ENCODE data around the gene SLC5A11.

SLC5A11 gene

DNA sequence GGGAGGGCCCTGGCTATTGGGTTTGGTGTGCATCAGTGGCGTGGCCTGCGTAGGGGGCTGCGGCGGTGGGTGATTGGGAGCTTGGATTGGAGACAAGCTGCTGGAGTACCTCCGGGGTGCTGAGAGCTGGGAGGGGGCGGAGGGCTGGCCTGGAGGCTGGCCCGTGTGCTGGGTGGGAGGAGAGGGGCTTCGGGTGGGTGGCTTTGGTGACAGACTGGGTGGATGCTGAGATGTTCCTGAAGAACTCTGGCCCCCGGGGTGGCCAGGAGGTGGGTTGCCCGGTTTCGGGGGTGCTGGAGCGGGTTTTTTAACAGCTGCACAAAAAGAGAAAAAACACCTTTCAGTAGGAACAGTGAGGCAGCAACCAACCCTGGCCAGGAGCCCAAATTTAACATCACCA, 85.3 kb downstream of the SLC5A11 start:
- Histone ChIP-seq H3K27me3 (ENCODE audit: control insufficient read depth in 5 of 5, insufficient read depth in 4 of 5, low read length in 5 of 5) (no peaks in the 10 kb centered on the region), H3K4me1 (ENCODE audit: control insufficient read depth in 5 of 5, insufficient read depth in 5 of 5, low read length in 5 of 5) (no peaks in the 10 kb centered on the region), H3K27ac (ENCODE audit: low read depth, low read length) (no peak overlapping the region), H3K9me3 (ENCODE audit: control insufficient read depth in 5 of 5, low read length in 5 of 5) (no peaks in the 10 kb centered on the region), H3K9ac (ENCODE audit: low read length in 5 of 5) (no peak overlapping the region), H3K36me3 (ENCODE audit: control insufficient read depth in 5 of 5, insufficient read depth in 5 of 5, low read length in 5 of 5) (peaks cover 18 to 92% (median 80%) of the 10 kb centered on the region in 5 donors), H3K4me3 (ENCODE audit: low read depth in 1 of 5, low read length in 5 of 5) (no peak overlapping the region)

DNA sequence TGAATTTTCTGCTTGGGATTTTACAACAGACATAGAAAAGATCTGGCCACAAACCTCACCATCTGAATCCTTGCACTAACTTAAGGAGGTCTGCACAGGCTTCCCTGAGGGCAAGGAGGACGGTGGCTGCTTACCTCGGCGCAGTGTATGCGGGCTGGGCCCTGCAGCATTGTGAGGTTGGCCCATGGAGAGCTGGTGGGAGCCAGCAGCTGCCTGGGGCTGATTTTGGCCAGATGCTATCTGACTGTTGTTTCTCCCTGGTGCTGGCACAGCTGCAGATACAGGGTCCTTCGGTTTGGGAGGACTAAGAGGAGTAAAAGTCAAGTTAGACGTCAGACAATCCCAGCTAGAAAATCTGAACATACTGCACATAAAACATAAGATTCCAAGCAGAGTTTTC, 89.6 kb downstream of the SLC5A11 start:
- Histone ChIP-seq H3K4me3 (ENCODE audit: low read depth in 1 of 5, low read length in 5 of 5) (no peak overlapping the region), H3K9ac (ENCODE audit: low read length in 5 of 5) (no peak overlapping the region), H3K36me3 (ENCODE audit: control insufficient read depth in 5 of 5, insufficient read depth in 5 of 5, low read length in 5 of 5) (peaks cover 14 to 95% (median 85%) of the 10 kb centered on the region in 5 donors), H3K4me1 (ENCODE audit: control insufficient read depth in 5 of 5, insufficient read depth in 5 of 5, low read length in 5 of 5) (no peaks in the 10 kb centered on the region), H3K9me3 (ENCODE audit: control insufficient read depth in 5 of 5, low read length in 5 of 5) (no peaks in the 10 kb centered on the region), H3K27me3 (ENCODE audit: control insufficient read depth in 5 of 5, insufficient read depth in 4 of 5, low read length in 5 of 5) (no peaks in the 10 kb centered on the region), H3K27ac (ENCODE audit: low read depth, low read length) (no peak overlapping the region)

DNA sequence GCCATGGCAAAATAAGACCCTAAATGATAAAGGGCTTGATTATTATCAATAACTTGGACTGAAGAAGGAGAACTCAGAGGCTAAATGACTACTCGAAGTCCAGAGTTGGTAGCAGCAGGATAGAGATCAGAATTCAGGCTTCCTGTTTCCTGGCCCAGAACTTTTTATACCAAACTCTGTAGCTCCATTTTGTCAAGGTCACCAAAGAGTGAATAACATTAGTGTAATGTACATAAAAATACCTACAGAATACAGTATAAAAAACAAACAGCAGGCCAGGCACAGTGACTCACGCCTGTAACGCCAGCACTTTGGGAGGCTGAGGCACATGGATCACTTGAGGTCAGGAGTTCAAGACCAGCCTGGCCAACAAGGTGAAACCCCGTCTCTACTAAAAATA, 90.4 kb downstream of the SLC5A11 start:
- Histone ChIP-seq H3K4me1 (ENCODE audit: control insufficient read depth in 5 of 5, insufficient read depth in 5 of 5, low read length in 5 of 5) (no peaks in the 10 kb centered on the region), H3K27me3 (ENCODE audit: control insufficient read depth in 5 of 5, insufficient read depth in 4 of 5, low read length in 5 of 5) (no peaks in the 10 kb centered on the region), H3K27ac (ENCODE audit: low read depth, low read length) (no peak overlapping the region), H3K9me3 (ENCODE audit: control insufficient read depth in 5 of 5, low read length in 5 of 5) (no peaks in the 10 kb centered on the region), H3K36me3 (ENCODE audit: control insufficient read depth in 5 of 5, insufficient read depth in 5 of 5, low read length in 5 of 5) (peaks cover 18 to 95% (median 85%) of the 10 kb centered on the region in 5 donors), H3K4me3 (ENCODE audit: low read depth in 1 of 5, low read length in 5 of 5) (no peak overlapping the region), H3K9ac (ENCODE audit: low read length in 5 of 5) (no peak overlapping the region)

DNA sequence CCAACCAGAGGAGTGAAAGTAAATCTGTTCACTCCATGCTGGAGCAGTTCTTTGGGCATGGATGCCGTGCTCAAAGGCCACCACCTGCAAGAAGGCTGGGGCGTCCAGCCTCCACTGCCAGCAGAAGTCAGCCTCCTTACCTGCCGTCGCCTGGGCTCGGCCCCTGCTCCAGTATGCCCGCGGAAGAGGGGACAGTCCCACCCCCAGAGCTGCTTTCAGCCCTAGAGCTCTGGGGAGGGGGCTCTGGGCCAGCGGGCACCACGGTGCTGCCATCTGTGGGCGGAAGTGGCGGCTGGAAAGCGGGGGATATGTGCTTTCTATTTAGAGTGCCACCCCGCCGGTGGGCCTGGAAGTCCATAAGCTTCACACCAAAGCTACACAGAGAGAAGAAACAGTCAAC, 93.5 kb downstream of the SLC5A11 start:
- no peak overlapping the region for H3K4me3 ChIP-seq (ENCODE audit: low read depth in 1 of 5, low read length in 5 of 5)
- no peak overlapping the region for H3K27ac ChIP-seq (ENCODE audit: low read depth, low read length)
- peaks cover 23 to 91% (median 84%) of the 10 kb centered on the region in 5 donors for H3K36me3 ChIP-seq (ENCODE audit: control insufficient read depth in 5 of 5, insufficient read depth in 5 of 5, low read length in 5 of 5)
- H3K4me1 ChIP-seq (ENCODE audit: control insufficient read depth in 5 of 5, insufficient read depth in 5 of 5, low read length in 5 of 5): no peaks in the 10 kb centered on the region
- H3K9me3 ChIP-seq (ENCODE audit: control insufficient read depth in 5 of 5, low read length in 5 of 5): no peaks in the 10 kb centered on the region
- H3K9ac ChIP-seq (ENCODE audit: low read length in 5 of 5): no peak overlapping the region
- H3K27me3 ChIP-seq (ENCODE audit: control insufficient read depth in 5 of 5, insufficient read depth in 4 of 5, low read length in 5 of 5): no peaks in the 10 kb centered on the region

DNA sequence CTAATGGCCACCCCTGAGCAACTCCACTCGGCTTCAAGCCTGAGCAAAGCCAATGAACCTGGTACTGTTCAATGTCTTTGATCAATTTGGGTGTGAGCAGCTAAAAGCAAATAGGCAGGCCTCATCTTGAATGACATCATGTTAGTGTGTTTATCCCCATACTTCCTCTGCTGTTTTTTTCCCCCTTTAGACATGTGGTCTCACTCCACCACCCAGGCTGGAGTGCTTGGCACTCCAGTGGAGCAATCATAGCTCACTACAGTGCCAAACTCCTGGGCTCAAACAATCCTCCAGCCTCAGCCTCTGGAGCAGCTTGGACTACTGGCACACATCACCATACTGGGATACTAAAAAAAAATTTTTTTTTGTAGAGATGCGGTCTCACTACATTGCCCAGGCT, 94.0 kb downstream of the SLC5A11 start:
- peak overlapping the region in 1 of 5 donors; percentile 4 for H3K9ac ChIP-seq (ENCODE audit: low read length in 5 of 5)
- peaks cover 23 to 88% (median 80%) of the 10 kb centered on the region in 5 donors for H3K36me3 ChIP-seq (ENCODE audit: control insufficient read depth in 5 of 5, insufficient read depth in 5 of 5, low read length in 5 of 5)
- H3K4me1 ChIP-seq (ENCODE audit: control insufficient read depth in 5 of 5, insufficient read depth in 5 of 5, low read length in 5 of 5): no peaks in the 10 kb centered on the region
- H3K27ac ChIP-seq (ENCODE audit: low read depth, low read length): no peak overlapping the region
- no peaks in the 10 kb centered on the region for H3K9me3 ChIP-seq (ENCODE audit: control insufficient read depth in 5 of 5, low read length in 5 of 5)
- H3K27me3 ChIP-seq (ENCODE audit: control insufficient read depth in 5 of 5, insufficient read depth in 4 of 5, low read length in 5 of 5): no peaks in the 10 kb centered on the region
- no peak overlapping the region for H3K4me3 ChIP-seq (ENCODE audit: low read depth in 1 of 5, low read length in 5 of 5)

DNA sequence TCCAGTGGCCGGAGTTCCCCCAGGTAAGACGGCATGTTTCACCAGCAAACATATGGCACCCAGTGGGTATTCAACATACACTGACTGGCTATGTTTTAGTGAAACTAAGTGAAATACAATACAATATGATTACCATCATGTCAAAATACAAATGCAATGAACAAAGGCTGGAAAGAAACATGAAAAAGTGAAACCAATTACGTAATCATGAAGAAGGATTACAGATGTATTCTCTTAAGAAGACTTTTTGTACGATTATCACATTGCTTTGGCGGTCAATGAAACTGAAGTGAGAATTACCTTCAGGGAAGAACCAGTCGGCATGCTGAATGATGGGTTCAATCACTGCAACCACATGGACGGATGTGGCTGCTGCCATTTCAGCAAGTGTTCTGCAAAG, 97.7 kb downstream of the SLC5A11 start:
- H3K9ac ChIP-seq (ENCODE audit: low read length in 5 of 5): no peak overlapping the region
- no peaks in the 10 kb centered on the region for H3K27me3 ChIP-seq (ENCODE audit: control insufficient read depth in 5 of 5, insufficient read depth in 4 of 5, low read length in 5 of 5)
- H3K36me3 ChIP-seq (ENCODE audit: control insufficient read depth in 5 of 5, insufficient read depth in 5 of 5, low read length in 5 of 5): peaks cover 30 to 90% (median 89%) of the 10 kb centered on the region in 5 donors
- H3K9me3 ChIP-seq (ENCODE audit: control insufficient read depth in 5 of 5, low read length in 5 of 5): no peaks in the 10 kb centered on the region
- H3K4me1 ChIP-seq (ENCODE audit: control insufficient read depth in 5 of 5, insufficient read depth in 5 of 5, low read length in 5 of 5): no peaks in the 10 kb centered on the region
- H3K27ac ChIP-seq (ENCODE audit: low read depth, low read length): no peak overlapping the region
- no peak overlapping the region for H3K4me3 ChIP-seq (ENCODE audit: low read depth in 1 of 5, low read length in 5 of 5)

DNA sequence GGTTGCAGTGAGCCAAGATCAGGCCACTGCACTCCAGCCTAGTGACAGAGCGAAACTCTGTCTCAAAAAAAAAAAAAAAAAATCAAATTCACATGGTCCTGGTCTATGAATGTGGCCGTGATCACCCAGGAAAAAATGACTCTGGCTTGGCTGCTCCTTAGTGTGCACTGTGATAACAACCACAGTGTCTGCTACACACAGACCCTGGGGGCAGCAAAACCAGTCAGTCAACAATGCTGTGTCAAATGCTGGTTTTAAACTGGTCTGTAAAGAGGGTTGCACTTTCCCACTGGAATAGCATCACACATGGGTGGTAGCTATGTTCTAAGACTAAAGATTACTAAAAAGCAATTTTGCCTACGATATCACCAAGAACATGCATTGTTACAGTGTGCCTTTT, 98.4 kb downstream of the SLC5A11 start:
- no peaks in the 10 kb centered on the region for H3K27me3 ChIP-seq (ENCODE audit: control insufficient read depth in 5 of 5, insufficient read depth in 4 of 5, low read length in 5 of 5)
- H3K9ac ChIP-seq (ENCODE audit: low read length in 5 of 5): no peak overlapping the region
- no peak overlapping the region for H3K27ac ChIP-seq (ENCODE audit: low read depth, low read length)
- H3K4me1 ChIP-seq (ENCODE audit: control insufficient read depth in 5 of 5, insufficient read depth in 5 of 5, low read length in 5 of 5): no peaks in the 10 kb centered on the region
- H3K36me3 ChIP-seq (ENCODE audit: control insufficient read depth in 5 of 5, insufficient read depth in 5 of 5, low read length in 5 of 5): peaks cover 30 to 89% (median 86%) of the 10 kb centered on the region in 5 donors
- H3K4me3 ChIP-seq (ENCODE audit: low read depth in 1 of 5, low read length in 5 of 5): no peak overlapping the region
- H3K9me3 ChIP-seq (ENCODE audit: control insufficient read depth in 5 of 5, low read length in 5 of 5): no peaks in the 10 kb centered on the region

DNA sequence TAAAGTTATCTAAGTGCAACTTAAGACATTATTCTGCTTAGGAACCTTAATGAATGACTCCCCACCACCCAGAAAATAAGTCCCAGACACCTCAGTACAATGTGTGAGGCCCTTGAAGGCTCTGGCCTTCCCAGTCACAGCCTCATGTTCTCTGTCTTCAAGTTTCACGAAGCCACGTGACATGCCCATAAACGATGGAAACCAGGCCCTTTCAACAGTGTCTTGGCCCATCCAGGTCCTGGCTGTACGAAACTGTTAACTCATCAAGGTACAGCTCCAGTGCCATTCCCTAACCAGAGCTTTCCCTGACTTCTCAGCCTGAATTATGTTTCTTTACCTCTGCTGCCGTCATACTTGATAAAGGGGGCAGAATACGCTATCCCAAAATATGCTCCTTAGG, 100.4 kb downstream of the SLC5A11 start:
- peak overlapping the region in 2 of 5 donors; percentile 21 to 30 for H3K9ac ChIP-seq (ENCODE audit: low read length in 5 of 5)
- no peak overlapping the region for H3K27ac ChIP-seq (ENCODE audit: low read depth, low read length)
- no peaks in the 10 kb centered on the region for H3K27me3 ChIP-seq (ENCODE audit: control insufficient read depth in 5 of 5, insufficient read depth in 4 of 5, low read length in 5 of 5)
- no peaks in the 10 kb centered on the region for H3K4me1 ChIP-seq (ENCODE audit: control insufficient read depth in 5 of 5, insufficient read depth in 5 of 5, low read length in 5 of 5)
- H3K9me3 ChIP-seq (ENCODE audit: control insufficient read depth in 5 of 5, low read length in 5 of 5): no peaks in the 10 kb centered on the region
- peaks cover 29 to 87% (median 78%) of the 10 kb centered on the region in 5 donors for H3K36me3 ChIP-seq (ENCODE audit: control insufficient read depth in 5 of 5, insufficient read depth in 5 of 5, low read length in 5 of 5)
- H3K4me3 ChIP-seq (ENCODE audit: low read depth in 1 of 5, low read length in 5 of 5): no peak overlapping the region

DNA sequence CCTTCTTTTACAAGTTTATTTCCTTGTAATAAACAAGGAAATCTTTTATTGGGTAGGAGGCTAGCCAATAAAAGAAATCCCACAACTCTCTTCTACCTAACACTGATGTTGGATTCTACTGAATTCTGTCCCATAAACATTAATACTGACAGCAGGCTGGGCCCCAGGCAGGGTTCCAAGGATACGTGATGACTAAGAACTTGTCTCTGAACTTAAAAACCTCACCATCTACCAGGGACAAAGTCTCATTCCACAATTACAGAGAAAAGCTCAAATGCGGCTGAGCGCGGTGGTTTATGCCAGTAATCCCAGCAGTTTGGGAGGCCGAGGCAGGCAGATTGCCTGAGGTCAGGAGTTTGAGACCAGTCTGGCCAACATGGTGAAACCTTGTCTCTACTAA, 104.5 kb downstream of the SLC5A11 start:
- no peaks in the 10 kb centered on the region for H3K9me3 ChIP-seq (ENCODE audit: control insufficient read depth in 5 of 5, low read length in 5 of 5)
- no peaks in the 10 kb centered on the region for H3K27me3 ChIP-seq (ENCODE audit: control insufficient read depth in 5 of 5, insufficient read depth in 4 of 5, low read length in 5 of 5)
- H3K4me3 ChIP-seq (ENCODE audit: low read depth in 1 of 5, low read length in 5 of 5): no peak overlapping the region
- H3K9ac ChIP-seq (ENCODE audit: low read length in 5 of 5): no peak overlapping the region
- H3K4me1 ChIP-seq (ENCODE audit: control insufficient read depth in 5 of 5, insufficient read depth in 5 of 5, low read length in 5 of 5): no peaks in the 10 kb centered on the region
- peaks cover 40 to 97% (median 85%) of the 10 kb centered on the region in 5 donors for H3K36me3 ChIP-seq (ENCODE audit: control insufficient read depth in 5 of 5, insufficient read depth in 5 of 5, low read length in 5 of 5)
- H3K27ac ChIP-seq (ENCODE audit: low read depth, low read length): no peak overlapping the region

DNA sequence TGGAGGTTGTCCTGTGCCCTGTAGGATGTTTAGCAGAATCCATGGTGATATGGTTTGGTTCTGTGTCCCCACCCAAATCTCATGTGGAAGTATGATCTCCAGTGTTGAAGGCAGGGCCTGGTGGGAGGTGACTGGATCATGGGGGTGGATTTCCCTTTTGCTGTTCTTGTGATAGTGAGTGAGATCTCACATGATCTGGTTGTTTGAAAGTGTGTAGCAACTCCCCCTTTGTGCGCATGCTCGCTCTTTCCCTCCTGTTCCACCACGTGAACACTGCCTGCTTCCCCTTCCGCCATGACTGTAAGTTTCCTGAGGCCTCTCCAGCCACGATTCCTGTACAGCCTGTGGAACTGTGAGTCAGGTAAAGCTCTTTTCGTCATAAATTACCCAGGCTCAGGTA, 107.5 kb downstream of the SLC5A11 start:
- no peaks in the 10 kb centered on the region for H3K27me3 ChIP-seq (ENCODE audit: control insufficient read depth in 5 of 5, insufficient read depth in 4 of 5, low read length in 5 of 5)
- H3K4me1 ChIP-seq (ENCODE audit: control insufficient read depth in 5 of 5, insufficient read depth in 5 of 5, low read length in 5 of 5): peaks cover 0 to 7% (median 0%) of the 10 kb centered on the region in 5 donors
- no peak overlapping the region for H3K27ac ChIP-seq (ENCODE audit: low read depth, low read length)
- no peak overlapping the region for H3K9ac ChIP-seq (ENCODE audit: low read length in 5 of 5)
- no peak overlapping the region for H3K4me3 ChIP-seq (ENCODE audit: low read depth in 1 of 5, low read length in 5 of 5)
- H3K9me3 ChIP-seq (ENCODE audit: control insufficient read depth in 5 of 5, low read length in 5 of 5): no peaks in the 10 kb centered on the region
- H3K36me3 ChIP-seq (ENCODE audit: control insufficient read depth in 5 of 5, insufficient read depth in 5 of 5, low read length in 5 of 5): peaks cover 30 to 98% (median 86%) of the 10 kb centered on the region in 5 donors

DNA sequence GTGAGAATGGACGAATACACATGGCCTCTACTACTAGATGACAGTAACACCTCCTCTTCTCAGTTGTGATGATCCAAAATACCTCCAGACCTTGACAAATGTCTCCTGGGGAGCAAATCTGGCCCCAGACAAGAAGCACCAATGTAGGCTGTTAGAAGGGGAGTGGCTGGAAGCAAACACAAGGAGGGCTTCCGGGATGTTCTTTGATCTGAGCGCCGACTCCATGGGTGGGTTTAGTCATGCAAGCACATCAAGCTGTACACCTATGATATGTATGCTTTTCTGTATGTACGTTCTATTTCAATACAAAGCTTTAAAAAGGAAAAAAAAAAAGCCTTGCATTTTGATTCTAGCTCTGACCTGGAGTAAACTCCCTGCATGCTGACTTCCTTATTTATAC, 108.0 kb downstream of the SLC5A11 start:
- H3K9ac ChIP-seq (ENCODE audit: low read length in 5 of 5): no peak overlapping the region
- peaks cover 28 to 98% (median 88%) of the 10 kb centered on the region in 5 donors for H3K36me3 ChIP-seq (ENCODE audit: control insufficient read depth in 5 of 5, insufficient read depth in 5 of 5, low read length in 5 of 5)
- no peaks in the 10 kb centered on the region for H3K27me3 ChIP-seq (ENCODE audit: control insufficient read depth in 5 of 5, insufficient read depth in 4 of 5, low read length in 5 of 5)
- peaks cover 0 to 8% (median 0%) of the 10 kb centered on the region in 5 donors for H3K4me1 ChIP-seq (ENCODE audit: control insufficient read depth in 5 of 5, insufficient read depth in 5 of 5, low read length in 5 of 5)
- H3K4me3 ChIP-seq (ENCODE audit: low read depth in 1 of 5, low read length in 5 of 5): no peak overlapping the region
- H3K9me3 ChIP-seq (ENCODE audit: control insufficient read depth in 5 of 5, low read length in 5 of 5): no peaks in the 10 kb centered on the region
- no peak overlapping the region for H3K27ac ChIP-seq (ENCODE audit: low read depth, low read length)

All from subcutaneous abdominal adipose tissue (tissue), 5 donors.